H4 (cell line): ENCODE results near the gene ELOVL5. TPM values are rescaled to one million over a fixed set of nuclear protein-coding genes. Genes with fewer than 3 reads are reported as not detected.
"Not testable (repeated sequence)": the region's sequence is repeated elsewhere in the genome, so short reads cannot be mapped to it uniquely, and the experiment has no call there.

Experiments used
- DNase-seq: peaks from one replicate; pipeline ENCODE4 v3.0.0-alpha.2; 2015; ENCODE audit warnings: low spot score
- total RNA-seq: library from RNA; depleted of rRNA; stranded (reverse); fragments of >200 nt; shearing (Covaris generic); gene quantifications from 2 replicates; pipeline ENCODE4 v1.2.3, GENCODE V29; 2014

The ELOVL5 gene
- total RNA-seq, 1 experiment from 2014 or later: 131 TPM

DNA sequence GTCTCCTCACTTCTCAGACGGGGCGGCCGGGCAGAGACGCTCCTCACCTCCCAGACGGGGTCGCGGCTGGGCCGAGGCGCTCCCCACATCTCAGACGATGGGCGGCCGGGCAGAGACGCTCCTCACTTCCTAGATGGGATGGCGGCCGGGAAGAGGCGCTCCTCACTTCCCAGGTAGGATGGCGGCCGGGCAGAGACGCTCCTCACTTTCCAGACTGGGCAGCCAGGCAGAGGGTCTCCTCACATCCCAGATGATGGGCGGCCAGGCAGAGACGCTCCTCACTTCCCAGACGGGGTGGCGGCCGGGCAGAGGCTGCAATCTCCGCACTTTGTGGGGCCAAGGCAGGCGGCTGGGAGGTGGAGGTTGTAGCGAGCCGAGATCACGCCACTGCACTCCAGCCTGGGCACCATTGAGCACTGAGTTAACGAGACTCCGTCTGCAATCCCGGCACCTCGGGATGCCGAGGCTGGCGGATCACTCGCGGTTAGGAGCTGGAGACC is 43.2 kb downstream of the ELOVL5 start:
- not testable (repeated sequence) for DNase-seq

DNA sequence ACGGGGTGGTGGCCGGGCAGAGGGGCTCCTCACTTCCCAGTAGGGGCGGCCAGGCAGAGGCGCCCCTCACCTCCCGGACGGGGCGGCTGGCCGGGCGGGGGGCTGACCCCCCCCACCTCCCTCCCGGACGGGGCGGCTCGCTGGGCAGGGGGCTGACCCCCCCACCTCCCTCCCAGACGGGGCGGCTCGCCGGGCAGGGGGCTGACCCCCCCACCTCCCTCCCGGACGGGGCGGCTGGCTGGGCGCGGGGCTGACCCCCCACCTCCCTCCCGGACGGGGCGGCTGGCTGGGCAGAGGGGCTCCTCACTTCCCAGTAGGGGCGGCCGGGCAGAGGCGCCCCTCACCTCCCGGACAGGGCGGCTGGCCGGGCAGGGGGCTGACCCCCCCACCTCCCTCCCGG is 43.8 kb downstream of the ELOVL5 start:
- not testable (repeated sequence) for DNase-seq

DNA sequence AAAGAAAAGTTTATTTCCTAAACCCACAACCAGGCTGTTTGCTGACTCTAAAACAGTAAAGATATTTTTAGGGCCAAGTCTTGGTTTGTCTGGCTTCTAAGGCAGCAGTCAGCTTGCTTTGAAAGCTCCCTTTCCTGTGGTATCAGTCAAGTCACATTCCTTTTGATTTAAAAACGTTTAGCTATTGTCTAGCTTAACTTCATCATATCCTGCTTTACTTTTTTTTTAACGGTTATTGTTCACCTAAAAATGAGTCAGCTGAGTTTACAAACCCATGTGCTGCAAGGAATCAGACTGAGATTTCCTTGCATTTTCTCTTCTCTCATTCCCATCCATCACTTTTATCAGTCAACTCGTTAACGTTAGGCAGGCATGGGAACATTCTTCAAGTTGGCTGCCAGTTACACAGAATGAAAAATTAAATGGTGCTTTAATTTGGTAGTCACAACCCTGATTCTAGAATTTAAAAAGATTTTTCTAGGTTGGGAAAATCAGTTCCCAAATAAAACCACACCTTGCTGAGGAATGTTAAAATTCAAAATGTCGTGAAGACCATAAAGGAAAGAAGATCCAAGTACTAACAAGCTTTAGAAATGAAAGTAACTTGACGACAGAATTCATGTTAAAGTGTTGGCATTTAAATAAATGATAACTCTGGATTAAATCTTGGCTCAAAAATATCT is 45.9 kb downstream of the ELOVL5 start:
- DNase-seq: peak; percentile 80

DNA sequence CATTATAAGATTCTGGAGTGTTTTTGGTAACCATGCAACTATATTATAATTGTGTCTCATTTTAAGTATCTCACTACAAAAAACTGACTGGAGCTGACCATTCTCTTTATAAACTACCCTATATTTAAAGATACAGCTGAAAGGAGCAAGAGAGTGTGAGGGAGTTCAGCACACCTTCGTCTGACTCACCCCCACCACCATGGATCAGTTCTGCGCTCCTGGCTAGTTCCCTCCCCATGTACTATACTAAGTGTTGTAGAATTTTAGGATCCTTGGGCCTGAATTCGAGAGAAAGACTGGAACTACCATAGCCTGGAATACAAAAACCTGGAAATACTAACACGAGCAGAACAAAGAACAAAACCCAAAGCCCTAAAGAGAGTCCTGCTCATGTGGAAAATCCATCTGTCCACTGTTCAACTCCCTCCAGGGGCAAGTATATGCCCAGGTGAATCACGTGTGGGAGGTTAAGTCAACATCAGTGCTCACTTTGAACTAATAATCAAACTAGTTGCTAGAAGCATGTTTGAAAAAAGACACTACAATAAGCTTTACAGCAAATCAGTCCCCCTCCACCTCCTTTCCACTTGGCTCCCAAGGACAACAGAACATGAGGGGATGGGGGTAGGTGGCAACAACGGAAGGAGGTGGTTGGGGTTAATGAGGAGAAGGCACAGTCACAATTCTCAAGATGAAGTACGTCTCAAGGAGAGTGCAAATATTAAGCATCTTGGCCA is 46.8 kb downstream of the ELOVL5 start:
- DNase-seq: no peak

DNA sequence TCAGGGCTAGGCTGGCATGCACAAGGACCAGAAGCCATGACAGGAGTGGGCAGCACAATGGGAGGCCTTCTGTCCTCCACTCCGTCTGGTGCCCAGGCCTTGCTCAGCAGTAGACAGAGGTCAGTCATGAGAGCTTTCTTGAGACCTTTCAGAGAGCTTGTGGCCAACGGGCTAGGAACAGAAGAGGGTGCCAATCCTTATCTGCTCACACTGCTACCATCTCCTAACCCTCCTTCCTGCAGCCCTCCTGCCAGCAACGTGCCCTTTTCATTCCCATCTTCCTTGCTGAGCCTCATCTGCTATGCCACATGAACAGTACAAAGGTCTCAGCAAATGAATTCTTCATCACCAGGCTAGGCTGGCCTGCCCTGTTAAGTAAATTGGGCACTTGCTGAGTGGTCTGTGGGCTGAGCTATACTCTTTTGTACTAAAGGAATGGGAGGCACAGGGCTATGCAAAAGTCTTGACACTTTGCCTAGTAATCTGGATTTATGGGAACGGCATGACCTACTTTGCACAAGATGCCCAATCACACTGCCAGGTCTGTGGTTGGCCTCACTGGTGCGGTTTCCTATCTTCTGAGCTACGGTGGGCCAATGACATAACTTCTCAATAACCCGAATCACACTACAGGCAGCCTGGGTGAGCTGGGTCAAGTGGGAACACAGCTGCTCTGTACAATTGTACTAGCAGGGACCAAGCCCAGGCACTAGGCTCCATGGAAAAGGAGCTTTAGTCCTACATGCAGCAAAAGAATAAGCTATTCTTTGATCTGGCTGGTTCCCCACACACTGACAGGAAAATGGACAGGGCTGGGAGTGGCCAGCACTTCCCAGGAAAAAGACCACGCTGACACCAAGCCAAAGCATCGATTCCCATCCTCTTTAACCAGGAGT is 47.8 kb downstream of the ELOVL5 start:
- DNase-seq: peak; percentile 85

DNA sequence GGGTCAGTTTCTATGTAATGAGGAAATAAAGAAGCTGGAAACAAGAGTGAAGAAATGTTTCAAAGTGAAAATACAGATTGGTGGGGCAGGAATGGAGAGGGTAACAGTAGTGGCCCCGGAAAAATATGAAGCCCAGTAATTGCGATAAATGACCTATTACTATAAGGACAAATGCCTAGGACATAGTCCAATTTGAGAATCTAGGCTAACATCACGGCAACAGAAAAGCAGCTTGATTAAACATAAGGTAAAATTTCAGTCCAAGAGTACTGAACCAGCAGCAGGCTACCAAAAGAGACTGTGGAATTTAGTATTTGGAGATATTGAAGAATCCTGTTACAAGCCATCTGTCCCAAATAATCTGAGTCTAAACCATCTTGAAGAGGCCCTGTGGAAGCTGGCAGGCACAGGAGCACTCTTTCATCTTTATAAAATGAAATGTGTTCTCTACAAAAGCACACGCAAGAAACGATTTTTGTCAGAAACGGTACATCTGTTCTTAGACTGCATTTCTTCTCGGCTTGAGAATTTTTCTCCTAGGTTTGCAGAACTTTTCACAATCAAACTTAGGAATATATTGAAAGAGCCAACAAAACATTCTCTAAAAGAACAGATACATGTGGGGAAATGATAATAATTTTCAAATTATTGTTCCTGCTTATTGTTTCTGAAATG is 49.3 kb downstream of the ELOVL5 start:
- DNase-seq: no peak

DNA sequence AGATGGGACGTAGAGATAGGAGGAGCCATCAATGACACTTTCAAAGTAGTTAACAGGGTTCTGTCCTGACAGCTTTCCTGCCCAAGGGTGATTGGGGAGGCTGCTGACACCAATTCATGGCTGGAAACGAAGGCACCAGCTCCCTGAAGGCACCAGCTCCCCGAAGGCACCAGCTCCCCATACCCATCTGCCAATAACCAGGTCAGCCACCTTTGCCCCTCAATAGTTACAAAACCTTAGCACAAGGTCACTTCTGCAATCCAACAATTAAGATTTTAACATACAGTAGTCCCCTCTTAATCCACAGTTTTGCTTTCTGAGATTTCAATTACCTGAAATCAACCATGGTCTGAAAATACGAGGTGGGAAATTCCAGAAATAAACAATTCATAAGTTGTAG is 51.7 kb downstream of the ELOVL5 start:
- no peak for DNase-seq

DNA sequence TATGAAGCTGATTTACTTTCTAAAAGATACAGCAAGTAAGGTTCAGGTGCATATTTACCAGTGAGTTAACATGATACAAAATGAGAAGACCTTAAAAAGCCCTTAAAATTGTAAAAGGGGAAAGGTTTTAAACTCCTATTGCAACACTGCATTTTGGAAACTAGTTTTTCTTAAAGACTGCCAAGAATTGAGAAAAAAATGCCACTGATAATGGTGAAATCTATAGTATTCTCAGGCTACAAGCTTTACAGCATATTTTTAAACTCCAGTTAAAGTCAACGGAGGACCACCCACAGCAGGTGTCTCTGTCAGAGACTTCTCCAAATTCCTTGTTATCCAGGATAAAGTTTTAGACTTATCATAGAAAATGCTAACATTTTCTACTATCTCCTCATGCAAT is 53.6 kb downstream of the ELOVL5 start:
- no peak for DNase-seq

DNA sequence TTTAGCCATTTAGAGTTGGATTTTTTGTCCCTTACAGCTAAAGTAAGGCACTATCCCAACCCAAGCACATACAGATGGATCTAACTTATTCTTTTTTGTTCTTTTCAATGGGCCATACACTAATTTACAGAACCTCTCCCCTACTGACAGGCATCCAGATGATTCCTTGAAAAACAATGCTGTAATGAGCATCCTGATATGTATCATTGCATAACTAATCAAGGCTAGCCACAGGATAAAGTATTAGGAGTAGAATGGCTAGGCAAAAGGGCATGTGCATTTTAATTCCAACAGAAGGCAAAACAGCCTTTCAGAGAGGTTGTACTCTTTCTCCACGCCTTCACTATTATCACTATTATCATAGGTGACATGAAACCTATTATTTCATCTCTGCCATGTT is 54.1 kb downstream of the ELOVL5 start:
- DNase-seq: no peak

DNA sequence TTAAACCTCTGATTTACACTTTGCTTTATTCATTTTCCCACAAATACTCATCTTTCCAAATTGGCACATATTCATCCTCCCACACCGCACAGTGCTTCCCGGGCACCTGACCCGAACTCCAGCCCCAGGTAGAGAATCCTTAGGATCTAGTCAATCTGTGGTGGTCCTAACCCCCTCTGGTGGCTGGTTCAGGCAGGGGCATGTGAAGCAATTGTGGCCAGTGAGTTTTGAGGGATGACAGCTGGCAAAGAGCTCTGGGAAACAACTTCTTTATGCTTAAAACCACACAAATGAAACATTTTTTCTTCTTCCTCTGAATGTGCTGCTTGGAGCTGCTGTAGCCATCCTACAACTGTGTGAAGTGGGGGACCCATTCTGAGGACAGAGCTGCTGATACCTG is 54.7 kb downstream of the ELOVL5 start:
- DNase-seq: no peak

DNA sequence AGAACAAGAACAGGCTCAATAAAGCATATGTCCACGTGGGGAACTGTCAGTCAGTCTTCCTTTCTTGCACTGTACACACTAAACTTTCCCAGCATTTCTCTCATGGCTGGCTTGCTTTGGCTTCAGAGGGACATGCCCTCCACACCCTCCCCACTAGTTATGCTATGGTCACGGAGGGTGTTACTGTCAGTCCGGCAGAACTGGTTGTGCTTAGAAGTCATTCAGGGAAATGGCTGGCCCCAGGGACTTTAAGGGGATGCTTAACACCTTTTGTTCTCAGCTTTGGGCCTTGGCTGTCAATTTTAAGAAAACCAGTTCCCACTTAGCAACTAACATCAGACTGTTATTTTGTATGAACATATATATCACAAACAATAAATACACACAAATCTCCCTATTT is 55.1 kb downstream of the ELOVL5 start:
- no peak for DNase-seq

DNA sequence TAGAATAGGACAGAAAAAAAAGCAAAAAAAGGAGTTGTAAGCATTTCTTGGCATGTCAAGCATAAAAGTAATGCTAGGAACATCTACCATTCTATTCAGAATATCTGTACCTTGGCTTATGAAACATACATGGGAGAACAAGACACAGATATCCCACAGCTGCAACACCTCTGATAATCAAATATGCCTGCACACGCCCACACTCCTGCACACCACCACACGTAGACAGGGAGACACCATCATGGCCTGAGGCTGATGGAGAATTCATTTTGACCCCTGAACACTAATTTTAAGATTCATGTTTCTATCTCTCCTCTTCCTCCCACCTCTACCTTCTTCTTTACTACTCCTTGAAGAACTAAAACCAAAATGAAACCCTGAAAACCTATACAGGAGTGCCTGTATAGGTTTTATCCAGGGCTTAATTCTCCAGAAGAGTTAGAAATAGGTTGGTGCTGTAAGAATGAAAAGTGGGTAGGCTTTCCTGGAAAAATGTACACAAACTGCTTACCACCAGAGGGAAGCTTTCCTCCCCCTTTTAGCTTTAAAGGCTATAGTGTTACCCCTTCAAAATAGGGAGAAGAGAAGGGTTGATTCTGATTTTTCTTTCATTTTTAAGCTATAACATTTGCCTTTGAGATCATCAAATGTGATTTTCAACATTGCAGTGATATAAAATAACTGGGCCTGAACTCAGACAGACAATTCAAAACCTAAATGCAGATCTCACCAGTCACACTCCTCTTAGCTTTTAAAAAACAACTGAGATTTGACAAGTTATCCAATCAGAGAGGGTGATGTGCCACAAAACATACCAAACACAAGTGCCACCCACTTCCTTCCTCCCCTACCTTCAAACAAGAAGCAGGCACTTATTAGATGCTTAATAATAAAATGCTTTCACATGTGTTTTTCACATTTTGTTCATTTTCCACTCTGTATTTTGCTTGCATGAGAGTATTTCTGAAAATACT is 57.9 kb downstream of the ELOVL5 start:
- DNase-seq: no peak

DNA sequence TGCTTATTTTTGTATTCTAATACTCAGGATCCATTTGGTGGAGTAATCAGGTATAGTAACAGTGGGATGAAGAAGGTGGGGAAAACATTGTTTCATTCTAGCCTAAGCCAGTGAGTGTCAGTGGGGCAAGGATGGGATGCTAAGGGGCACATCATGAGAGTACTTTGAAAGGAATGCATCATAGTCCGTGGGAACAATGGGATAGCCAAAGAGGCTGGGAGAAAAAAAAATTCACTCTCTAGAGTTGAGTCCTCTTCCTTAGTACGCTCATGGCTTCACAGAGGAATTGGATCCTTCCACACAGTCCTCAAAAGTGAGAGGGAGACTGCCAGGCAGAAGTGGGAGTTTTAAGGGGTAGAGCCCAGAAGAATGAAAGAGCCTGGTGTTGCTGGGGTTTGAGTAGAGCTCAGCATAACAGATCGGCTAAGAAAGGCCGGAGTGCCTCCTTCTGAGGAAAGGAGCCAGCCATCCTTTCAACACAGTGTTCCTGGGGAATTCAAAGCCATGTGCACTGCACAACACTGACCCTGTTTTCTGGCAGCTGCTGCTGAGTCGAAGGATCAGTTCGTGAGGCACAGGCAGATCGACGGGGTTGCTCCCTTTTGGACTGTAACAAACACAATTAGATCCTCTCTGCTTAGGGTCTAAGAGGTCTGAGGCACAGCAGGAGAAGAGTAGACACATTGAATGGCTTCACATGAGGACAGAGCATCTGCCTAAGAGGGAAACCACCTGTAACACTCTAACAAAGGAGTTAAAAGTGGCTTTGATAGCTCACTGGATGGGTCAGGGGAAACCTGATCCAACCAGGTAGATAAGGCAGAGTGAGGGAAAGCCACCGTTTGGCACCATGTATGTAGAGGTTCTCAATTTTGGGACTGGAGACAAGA is 61.2 kb downstream of the ELOVL5 start:
- DNase-seq: no peak

DNA sequence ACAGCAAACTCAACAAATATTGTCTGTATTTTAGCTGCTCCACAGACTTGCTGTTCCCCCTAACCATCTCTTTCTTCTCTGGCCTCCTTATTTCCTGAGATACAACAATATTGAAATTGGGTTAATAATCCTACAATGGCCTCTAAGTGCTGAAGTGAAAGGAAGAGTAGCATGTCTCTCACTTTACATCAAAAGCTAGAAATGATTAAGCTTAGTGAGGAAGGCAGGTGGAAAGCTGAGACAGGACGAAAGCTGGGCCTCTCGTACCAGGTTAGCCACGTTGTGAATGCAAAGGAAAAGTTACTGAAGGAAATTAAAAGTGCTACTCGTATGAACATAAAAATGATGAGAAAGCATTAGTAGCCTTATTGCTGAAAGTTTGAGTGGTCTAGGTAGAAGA is 63.8 kb downstream of the ELOVL5 start:
- DNase-seq: no peak

DNA sequence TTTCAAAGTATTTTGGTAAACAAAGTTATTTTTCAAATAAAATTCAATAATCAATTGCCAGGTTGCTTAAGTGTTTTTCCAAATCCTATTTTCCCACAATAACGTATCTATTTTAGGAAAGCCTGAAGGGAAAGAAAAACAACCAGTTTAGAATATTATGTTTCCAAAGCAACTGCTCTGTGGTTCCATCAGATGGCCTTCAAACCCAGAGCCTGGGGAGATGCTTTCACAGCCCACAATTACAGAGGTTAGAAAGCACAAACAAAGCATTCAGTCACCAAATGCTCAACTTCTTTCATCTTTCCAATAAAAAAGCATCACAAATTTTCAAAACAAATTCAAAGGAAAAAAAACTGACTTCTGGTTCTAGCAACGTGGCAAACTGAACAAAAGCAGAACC is 66.0 kb downstream of the ELOVL5 start:
- DNase-seq: no peak

DNA sequence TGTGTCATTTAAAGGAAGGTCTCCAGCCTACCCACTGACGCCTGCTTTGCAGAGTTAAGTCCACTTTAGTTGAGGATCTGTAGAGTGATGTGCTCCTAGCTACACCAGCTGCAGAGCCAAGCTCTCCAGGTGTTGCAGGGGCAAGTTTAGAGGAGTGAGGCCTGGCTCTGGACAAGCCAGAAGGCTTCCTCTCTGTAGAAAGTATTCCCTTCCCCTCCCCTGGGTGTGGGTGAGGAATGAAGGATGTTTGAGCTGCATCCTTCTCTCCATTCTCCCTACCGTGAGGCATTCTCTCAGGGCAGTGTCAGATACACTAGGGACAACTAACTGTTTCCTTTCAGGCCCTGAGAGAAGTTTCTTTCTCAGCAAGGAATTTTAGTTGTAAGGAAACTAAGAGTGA is 66.5 kb downstream of the ELOVL5 start:
- DNase-seq: no peak

DNA sequence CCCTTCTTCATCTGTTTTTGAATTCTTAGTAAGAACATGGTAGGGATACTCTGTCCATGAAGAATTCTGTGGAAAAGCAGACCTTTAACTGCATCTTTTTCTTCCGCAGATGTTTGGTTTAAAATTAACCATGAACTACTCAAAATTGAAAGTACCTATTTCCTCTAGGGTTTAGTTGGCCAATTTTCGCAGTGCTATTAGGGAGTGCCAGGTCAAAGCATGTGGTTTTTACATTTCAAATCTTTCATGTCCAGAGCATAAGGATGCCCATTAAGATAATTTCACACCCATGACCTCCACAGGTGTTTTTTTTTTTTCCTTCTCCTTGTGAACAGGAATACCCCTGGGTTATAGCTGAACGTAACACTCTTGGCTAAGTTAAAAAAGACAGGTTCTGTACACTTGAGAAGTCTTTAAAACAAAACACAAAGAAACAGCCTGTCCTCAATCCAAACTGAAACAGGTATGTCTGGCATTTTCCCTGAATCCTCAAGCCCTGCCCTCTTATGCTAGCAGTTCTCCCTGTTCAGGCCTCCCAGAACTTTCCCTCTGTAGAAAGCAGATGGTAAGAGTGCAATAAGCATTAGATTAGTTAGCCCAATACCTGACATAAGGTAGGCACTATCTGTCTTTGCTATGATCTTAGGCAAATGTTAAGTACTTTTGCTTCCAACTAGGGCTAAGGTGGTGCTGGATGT is 67.1 kb downstream of the ELOVL5 start:
- no peak for DNase-seq

DNA sequence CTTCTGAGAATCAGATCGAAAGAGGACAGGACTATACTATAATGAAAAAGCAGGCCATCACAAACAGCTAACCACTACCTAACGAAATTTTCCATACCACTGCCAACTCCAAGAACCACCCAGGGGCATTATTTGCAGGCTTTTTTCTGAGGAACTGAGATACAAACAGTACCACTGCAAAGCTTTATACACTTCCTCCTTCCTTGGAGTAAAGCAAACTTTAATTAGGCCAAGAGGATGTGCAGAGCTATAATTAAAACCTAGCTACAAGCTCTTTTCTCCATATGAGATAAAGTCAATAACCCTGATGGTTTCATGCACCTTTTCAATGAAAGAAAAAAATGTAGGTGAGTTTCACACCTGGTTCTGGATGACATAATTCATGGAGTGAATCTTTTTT is 68.5 kb downstream of the ELOVL5 start:
- DNase-seq: no peak

DNA sequence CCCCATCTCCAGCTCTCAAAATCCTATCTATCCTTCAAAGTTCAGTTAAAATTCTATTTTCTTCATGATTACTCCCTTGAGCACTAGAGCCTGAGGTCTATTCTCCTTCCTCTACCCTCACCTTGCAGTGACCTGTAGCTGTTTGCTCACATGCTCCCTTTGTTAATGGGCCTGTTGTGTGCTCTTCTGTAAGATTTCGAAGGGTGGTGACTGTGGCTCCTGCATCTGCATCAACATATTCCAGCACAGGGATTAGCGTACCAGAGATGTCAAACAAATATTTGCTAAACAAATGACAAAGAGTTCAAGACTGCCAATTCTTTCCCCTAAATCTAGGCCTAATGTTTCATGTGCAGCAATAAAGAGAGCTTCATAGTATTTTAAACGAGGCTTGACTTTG is 69.5 kb downstream of the ELOVL5 start:
- DNase-seq: no peak
